IMR-90 (cell line): ENCODE measurements around the gene NAE1. TPM values are rescaled to one million over a fixed set of nuclear protein-coding genes. Genes with fewer than 3 reads are reported as not detected.

Source experiments
- ATAC-seq: fragments of 200-7000 bp; cut with Tn5 transposase; 2 replicates; pipeline ENCODE4 v1.9.1; 2020; ENCODE audit warnings: low read depth, mild to moderate bottlenecking, moderate library complexity
- BruUV-seq: library from RNA; stranded (reverse); fragments of 400-500 nt; replicated peaks from 2 replicates; lab custom pipeline; 2021; lab: Mats Ljungman, UMichigan
- CTCF ChIA-PET: fragments of 300-600 bp; formaldehyde crosslinking; extraction: SDS; loops from one replicate; lab custom pipeline; 2021; ENCODE audit warnings: antibody characterized with exemption; lab: Yijun Ruan, JAX
- POLR2A ChIA-PET: fragments of 300-600 bp; sonication (Branson Sonifier 250); formaldehyde crosslinking; loops from one replicate; lab custom pipeline; 2022; ENCODE audit warnings: antibody characterized with exemption; ENCODE audit not compliant: unreplicated experiment; lab: Charles Lee
- DNase-seq: peaks from one replicate; pipeline ENCODE4 v3.0.0; 2013
- H2AFZ ChIP-seq: replicated peaks from 2 replicates; pipeline ENCODE3; 2013; ENCODE audit warnings: low read length, mild to moderate bottlenecking; ENCODE audit not compliant: poor library complexity
- H2AK5ac ChIP-seq: 2 replicates; pipeline ENCODE4 v1.6.1; 2013; ENCODE audit warnings: low read depth, low read length, inconsistent platforms
- H2AK9ac ChIP-seq: replicated peaks from 2 replicates; pipeline ENCODE3; 2013; ENCODE audit warnings: mild to moderate bottlenecking, low read depth, low read length, moderate library complexity; ENCODE audit not compliant: poor library complexity
- H2BK120ac ChIP-seq: 2 replicates; pipeline ENCODE4 v1.6.1; 2013; ENCODE audit warnings: low read depth, low read length, inconsistent platforms
- H2BK15ac ChIP-seq: 3 replicates; pipeline ENCODE4 v1.6.1; 2013; ENCODE audit warnings: low read depth, low read length, inconsistent platforms
- H2BK20ac ChIP-seq: 2 replicates; pipeline ENCODE4 v1.6.1; 2013; ENCODE audit warnings: low read depth, mild to moderate bottlenecking, inconsistent platforms, low read length, moderate library complexity
- H2BK5ac ChIP-seq: 2 replicates; pipeline ENCODE4 v1.6.1; 2013; ENCODE audit warnings: mild to moderate bottlenecking, low read depth, low read length, inconsistent platforms; ENCODE audit not compliant: poor library complexity, severe bottlenecking
- H3K14ac ChIP-seq: replicated peaks from 2 replicates; pipeline ENCODE4 v1.6.1; 2013; ENCODE audit warnings: low read depth, low read length, inconsistent platforms
- H3K18ac ChIP-seq: 2 replicates; pipeline ENCODE4 v1.6.1; 2013; ENCODE audit warnings: low read depth, low read length, control low read depth
- H3K23ac ChIP-seq: 2 replicates; pipeline ENCODE4 v1.6.1; 2013; ENCODE audit warnings: low read depth, low read length, inconsistent platforms
- H3K27ac ChIP-seq: 2 replicates; pipeline ENCODE4 v1.5.1; 2013; ENCODE audit warnings: mild to moderate bottlenecking, control low read depth, low read length; ENCODE audit not compliant: insufficient read depth
- H3K27me3 ChIP-seq: 2 replicates; pipeline ENCODE4 v1.6.1; 2013; ENCODE audit warnings: low read length; ENCODE audit not compliant: control insufficient read depth, insufficient read depth
- H3K36me3 ChIP-seq: 2 replicates; pipeline ENCODE4 v1.6.1; 2013; ENCODE audit warnings: low read length, mixed read lengths; ENCODE audit not compliant: control insufficient read depth, insufficient read depth
- H3K4ac ChIP-seq: 2 replicates; pipeline ENCODE4 v1.6.1; 2013; ENCODE audit warnings: low read depth, low read length, inconsistent platforms
- H3K4me1 ChIP-seq: 2 replicates; pipeline ENCODE4 v1.6.1; 2013; ENCODE audit warnings: low read length, mixed read lengths; ENCODE audit not compliant: control insufficient read depth, insufficient read depth
- H3K4me2 ChIP-seq: 2 replicates; pipeline ENCODE4 v1.6.1; 2013; ENCODE audit warnings: low read depth, mild to moderate bottlenecking, control low read depth, low read length, moderate library complexity
- H3K4me3 ChIP-seq: 2 replicates; pipeline ENCODE4 v1.5.1; 2013; ENCODE audit warnings: low read depth, mild to moderate bottlenecking, control low read depth, low read length, moderate library complexity; ENCODE audit not compliant: insufficient read depth
- H3K56ac ChIP-seq: 2 replicates; pipeline ENCODE4 v1.6.1; 2013; ENCODE audit warnings: low read length, inconsistent platforms; ENCODE audit not compliant: insufficient read depth; ENCODE audit errors: extremely low read depth
- H3K79me1 ChIP-seq, 2 experiments: 2 replicates each; pipeline ENCODE4 v1.6.1; 2013; ENCODE audit warnings: low read length in 2 of 2, inconsistent platforms in 1 of 2, low read depth in 1 of 2
- H3K9ac ChIP-seq: 2 replicates; pipeline ENCODE4 v1.6.1; 2013; ENCODE audit warnings: low read depth, low read length, control low read depth
- H3K9me1 ChIP-seq: 2 replicates; pipeline ENCODE4 v1.6.1; 2013; ENCODE audit warnings: low read length, inconsistent platforms; ENCODE audit not compliant: insufficient read depth
- H3K9me3 ChIP-seq: 2 replicates; pipeline ENCODE4 v1.6.1; 2013; ENCODE audit warnings: low read length; ENCODE audit not compliant: control insufficient read depth, insufficient read depth
- H4K20me1 ChIP-seq: 2 replicates; pipeline ENCODE4 v1.6.1; 2013; ENCODE audit warnings: low read length, inconsistent platforms; ENCODE audit not compliant: insufficient read depth
- H4K5ac ChIP-seq: 2 replicates; pipeline ENCODE4 v1.6.1; 2013; ENCODE audit warnings: mild to moderate bottlenecking, low read depth, low read length, control low read depth
- H4K8ac ChIP-seq, 2 experiments: 2 replicates each; pipeline ENCODE4 v1.6.1; 2013; ENCODE audit warnings: low read depth in 2 of 2, low read length in 2 of 2, control low read depth in 1 of 2, inconsistent platforms in 1 of 2
- H4K91ac ChIP-seq: 2 replicates; pipeline ENCODE4 v1.6.1; 2013; ENCODE audit warnings: low read depth, low read length, inconsistent platforms; ENCODE audit not compliant: insufficient read depth
- BHLHE40 ChIP-seq: fragments of 150-350 bp; IDR thresholded peaks from 2 replicates; pipeline ENCODE4 v1.6.1; 2016; ENCODE audit warnings: mild to moderate bottlenecking, low read depth, low read length
- CEBPB ChIP-seq: IDR thresholded peaks from 2 replicates; pipeline ENCODE4 v1.6.1; 2012; ENCODE audit warnings: low read depth, low read length, improper control_type of control experiment
- CHD1 ChIP-seq: IDR thresholded peaks from 2 replicates; pipeline ENCODE4 v1.6.1; 2012; ENCODE audit warnings: low read depth, low read length, improper control_type of control experiment
- CTCF ChIP-seq: conservative IDR thresholded peaks from 2 replicates; pipeline ENCODE4 v1.5.1; 2012; ENCODE audit warnings: mild to moderate bottlenecking, low read depth, low read length, improper control_type of control experiment
- ELK1 ChIP-seq: fragments of 150-350 bp; IDR thresholded peaks from 2 replicates; pipeline ENCODE4 v1.6.1; 2016; ENCODE audit warnings: low read depth, mild to moderate bottlenecking, low read length, moderate library complexity, borderline replicate concordance
- FOS ChIP-seq: fragments of 150-350 bp; IDR thresholded peaks from 2 replicates; pipeline ENCODE4 v1.6.1; 2016; ENCODE audit warnings: low read depth, low read length
- MAFK ChIP-seq: IDR thresholded peaks from 2 replicates; pipeline ENCODE4 v1.6.1; 2012; ENCODE audit warnings: low read depth, low read length, improper control_type of control experiment
- MXI1 ChIP-seq: IDR thresholded peaks from 2 replicates; pipeline ENCODE4 v1.6.1; 2012; ENCODE audit warnings: low read depth, mild to moderate bottlenecking, low read length, moderate library complexity, borderline replicate concordance
- NFE2L2 ChIP-seq: fragments of 150-350 bp; IDR thresholded peaks from 2 replicates; pipeline ENCODE4 v1.6.1; 2016; ENCODE audit warnings: low read depth, mild to moderate bottlenecking, low read length
- POLR2A ChIP-seq: IDR thresholded peaks from 2 replicates; pipeline ENCODE4 v1.6.1; 2012; ENCODE audit warnings: mild to moderate bottlenecking, low read depth, low read length
- RCOR1 ChIP-seq: IDR thresholded peaks from 2 replicates; pipeline ENCODE4 v1.6.1; 2012; ENCODE audit warnings: mild to moderate bottlenecking, low read length, improper control_type of control experiment; ENCODE audit not compliant: insufficient replicate concordance
- RFX5 ChIP-seq: IDR thresholded peaks from 2 replicates; pipeline ENCODE4 v1.8.0; 2012; ENCODE audit warnings: low read depth, mild to moderate bottlenecking, low read length, moderate library complexity
- SMC3 ChIP-seq: fragments of 150-350 bp; IDR thresholded peaks from 2 replicates; pipeline ENCODE4 v1.6.1; 2016; ENCODE audit warnings: low read depth, mild to moderate bottlenecking, antibody characterized with exemption, low read length, moderate library complexity
- USF2 ChIP-seq: fragments of 150-350 bp; IDR thresholded peaks from 2 replicates; pipeline ENCODE4 v1.6.1; 2017; ENCODE audit warnings: mild to moderate bottlenecking, antibody characterized with exemption, low read length, low read depth
- WGBS, 2 experiments: methylation state at CpG; one replicate each; pipeline versions ENCODE4 v1.1.5 to v1.1.7; 2013; ENCODE audit warnings: missing lambda C conversion rate in 2 of 2; ENCODE audit not compliant: insufficient read length in 1 of 2; ENCODE audit errors: extremely low coverage in 2 of 2; 5-methylcytosine and 5-hydroxymethylcytosine counted together
- dilution Hi-C: fragments of 300-500 bp; cut with HindIII; formaldehyde crosslinking; loops from one replicate; pipeline ENCODE4 v1.14.3; 2018; ENCODE audit warnings: low sequenced_read_pairs; ENCODE audit not compliant: unreplicated experiment
- in situ Hi-C: fragments of 300-500 bp; cut with MboI; formaldehyde crosslinking; loops from 3 replicates; pipeline ENCODE4 v1.14.3; 2019; ENCODE audit warnings: low sequenced_read_pairs, inconsistent platforms, mixed read lengths
- intact Hi-C: fragments of 100-400 bp; cut with micrococcal nuclease; formaldehyde crosslinking; loops from 2 replicates; pipeline ENCODE4 v1.10.0; 2022
- polyA plus RNA-seq, 3 experiments: library from polyadenylated mRNA; depleted of rRNA; stranded (reverse); fragments of >200 nt; gene quantifications; 2 replicates each; pipeline ENCODE4 v1.2.3, GENCODE V29; 2012; ENCODE audit warnings: low replicate concordance in 1 of 3
- total RNA-seq: library from RNA; depleted of rRNA; stranded (reverse); fragments of >200 nt; gene quantifications from 2 replicates; pipeline ENCODE4 v1.2.3, GENCODE V29; 2012

NAE1 gene
- total and polyA plus RNA-seq, 2 of the 4 experiments (the other 2 are of a cell fraction), result 33.0 to 36.7 TPM

- H3K23ac ChIP-seq, result no peak overlapping the region
- H3K4me1 ChIP-seq, result no peaks in the 10 kb centered on the region
- TF ChIP-seq NFE2L2, result no peak
- TF ChIP-seq SMC3, result no peak
- no peak for TF ChIP-seq RFX5
- TF ChIP-seq CHD1, result no peak
- no peak for TF ChIP-seq USF2
- TF ChIP-seq CEBPB, result no peak
- TF ChIP-seq CTCF, result no peak
- TF ChIP-seq ELK1, result no peak
- no peak for TF ChIP-seq FOS
- no peak for TF ChIP-seq POLR2A
- TF ChIP-seq BHLHE40, result no peak
- TF ChIP-seq RCOR1, result no peak
- no peak for TF ChIP-seq MXI1
- no peak for TF ChIP-seq MAFK
- no peak overlapping the region for H3K18ac ChIP-seq
- no peaks in the 10 kb centered on the region for H3K9me3 ChIP-seq
- no peak overlapping the region for H3K56ac ChIP-seq
- H3K4ac ChIP-seq, result no peak overlapping the region
- in situ Hi-C loops, result no loop called here
- no peak overlapping the region for H2BK15ac ChIP-seq
- DNase-seq (no peak), ATAC-seq (no peak)
- H3K36me3 ChIP-seq, result peaks cover 28% of the 10 kb centered on the region
- no TSS peak for BruUV-seq
- H2AK5ac ChIP-seq, result no peak overlapping the region
- no peak overlapping the region for H3K4me2 ChIP-seq
- ChIA-PET CTCF (interaction anchor here (3.1 kb wide), 1 partner anchor 20 kb away, joined by 11 read pairs; the partner anchor contains the start of gene NAE1), POLR2A (no interaction called here)
- no peak overlapping the region for H4K8ac ChIP-seq
- no peak overlapping the region for H2AFZ ChIP-seq
- H3K79me1 ChIP-seq, result no peaks in the 10 kb centered on the region
- intact Hi-C loops, result no loop called here
- H3K27me3 ChIP-seq, result no peaks in the 10 kb centered on the region
- H2AK9ac ChIP-seq, result no peak overlapping the region
- no peak overlapping the region for H3K4me3 ChIP-seq
- no peak overlapping the region for H3K27ac ChIP-seq
- no peak overlapping the region for H3K9ac ChIP-seq
- H4K91ac ChIP-seq, result no peak overlapping the region
- no peak overlapping the region for H2BK5ac ChIP-seq
- WGBS, 2 experiments, result no CpG with 5 or more reads among the region's 4 CpGs
- H2BK20ac ChIP-seq, result no peak overlapping the region
- H4K5ac ChIP-seq, result no peak overlapping the region
- H4K20me1 ChIP-seq, result no peaks in the 10 kb centered on the region
- no peaks in the 10 kb centered on the region for H3K9me1 ChIP-seq
- no peak overlapping the region for H2BK120ac ChIP-seq
- dilution Hi-C loops, result no loop called here
- no peak overlapping the region for H3K14ac ChIP-seq
Observed at GRCh38 chr16:66810391-66810790, 20.4 kb downstream of the NAE1 start.
